ENCODE measurements around the gene TBL1XR1.

The TBL1XR1 gene

DNA sequence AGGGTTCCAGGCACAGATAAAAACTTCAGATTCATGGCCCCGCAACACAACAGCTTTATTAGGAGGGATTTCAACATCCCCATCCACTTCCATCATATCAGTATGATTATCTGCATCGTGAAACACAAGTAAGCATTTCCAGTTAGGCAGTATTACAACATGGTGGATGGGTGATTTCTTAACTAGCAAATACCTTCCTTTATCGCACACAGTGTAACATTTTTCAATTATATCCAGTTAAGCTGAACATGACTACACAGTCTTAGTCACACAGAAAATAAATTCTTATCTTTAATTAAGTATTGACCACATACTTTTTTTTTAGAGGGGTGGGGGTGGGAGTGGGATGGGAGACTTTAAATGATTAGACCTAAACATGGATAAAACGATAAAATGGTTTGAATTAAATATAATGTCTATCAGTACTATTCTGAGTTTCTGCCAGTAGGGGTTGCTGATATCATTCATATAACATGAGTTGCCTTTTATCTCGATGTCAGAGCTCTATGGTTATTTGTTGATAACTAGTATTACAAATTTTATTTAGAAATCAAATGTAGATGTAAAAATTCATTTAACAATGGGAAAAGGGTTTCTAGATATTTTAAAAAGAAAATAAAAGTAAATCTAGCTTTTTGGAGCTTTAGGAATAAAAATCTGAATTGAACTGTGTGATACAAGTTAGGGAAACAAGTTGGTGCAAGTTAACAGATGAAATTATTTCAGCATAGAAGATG lies 146.6 kb downstream of the TBL1XR1 start:
- peak; percentile 73 for DNase-seq (ENCODE audit: low read depth)
- TF ChIP-seq, protein P1, sequence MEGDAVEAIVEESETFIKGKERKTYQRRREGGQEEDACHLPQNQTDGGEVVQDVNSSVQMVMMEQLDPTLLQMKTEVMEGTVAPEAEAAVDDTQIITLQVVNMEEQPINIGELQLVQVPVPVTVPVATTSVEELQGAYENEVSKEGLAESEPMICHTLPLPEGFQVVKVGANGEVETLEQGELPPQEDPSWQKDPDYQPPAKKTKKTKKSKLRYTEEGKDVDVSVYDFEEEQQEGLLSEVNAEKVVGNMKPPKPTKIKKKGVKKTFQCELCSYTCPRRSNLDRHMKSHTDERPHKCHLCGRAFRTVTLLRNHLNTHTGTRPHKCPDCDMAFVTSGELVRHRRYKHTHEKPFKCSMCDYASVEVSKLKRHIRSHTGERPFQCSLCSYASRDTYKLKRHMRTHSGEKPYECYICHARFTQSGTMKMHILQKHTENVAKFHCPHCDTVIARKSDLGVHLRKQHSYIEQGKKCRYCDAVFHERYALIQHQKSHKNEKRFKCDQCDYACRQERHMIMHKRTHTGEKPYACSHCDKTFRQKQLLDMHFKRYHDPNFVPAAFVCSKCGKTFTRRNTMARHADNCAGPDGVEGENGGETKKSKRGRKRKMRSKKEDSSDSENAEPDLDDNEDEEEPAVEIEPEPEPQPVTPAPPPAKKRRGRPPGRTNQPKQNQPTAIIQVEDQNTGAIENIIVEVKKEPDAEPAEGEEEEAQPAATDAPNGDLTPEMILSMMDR (IDR thresholded peaks at IDR 0.05; ENCODE audit: low read length, missing control alignments): peak; percentile 47
- no peak overlapping the region for H3K4me3 ChIP-seq (replicated peaks; ENCODE audit: low read depth, low read length)

DNA sequence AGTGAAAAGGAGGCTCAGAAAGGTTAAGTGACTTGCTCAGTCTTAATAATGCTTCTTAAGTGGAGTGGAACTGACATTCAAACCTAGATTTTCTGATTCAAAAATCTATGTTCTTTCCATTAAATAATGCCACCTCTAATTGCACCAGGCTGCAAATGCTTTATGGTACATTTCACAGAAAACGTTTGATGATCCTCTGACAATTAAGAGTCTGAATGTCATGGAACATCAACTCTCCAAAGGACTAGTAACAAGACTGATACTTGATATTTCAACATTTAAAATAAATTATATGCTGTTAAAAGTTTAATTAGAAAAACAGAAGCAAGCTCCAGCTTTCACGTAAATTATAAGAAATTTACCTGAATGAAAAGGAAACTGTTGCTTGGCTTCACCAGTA lies 151.5 kb downstream of the TBL1XR1 start:
- no peak overlapping the region for H3K4me3 ChIP-seq (replicated peaks; ENCODE audit: low read depth, low read length)
- TF ChIP-seq, protein P1 (IDR thresholded peaks at IDR 0.05; ENCODE audit: low read length, missing control alignments): no peak
- DNase-seq (ENCODE audit: low read depth): no peak

DNA sequence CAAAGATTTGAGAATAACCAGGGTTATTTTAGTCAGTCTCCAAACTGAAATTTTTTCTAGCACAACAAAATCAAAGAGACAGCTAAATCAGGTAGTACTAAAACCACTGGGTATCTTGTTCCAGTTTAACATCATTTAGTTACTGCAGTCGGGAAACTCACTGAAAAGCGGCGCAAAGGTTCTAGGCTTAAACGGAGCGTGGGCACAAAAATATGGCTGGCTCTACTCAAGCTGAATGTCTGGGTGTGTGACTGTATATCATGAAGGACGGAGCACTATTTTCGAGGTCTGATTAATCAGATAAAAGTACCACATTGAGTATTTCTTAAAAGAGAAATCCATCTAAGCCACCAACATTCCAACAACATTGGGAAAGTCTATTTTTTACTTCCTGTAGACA lies 152.1 kb downstream of the TBL1XR1 start:
- DNase-seq (ENCODE audit: low read depth): no peak
- no peak overlapping the region for H3K4me3 ChIP-seq (replicated peaks; ENCODE audit: low read depth, low read length)
- TF ChIP-seq, protein P1 (IDR thresholded peaks at IDR 0.05; ENCODE audit: low read length, missing control alignments): no peak

DNA sequence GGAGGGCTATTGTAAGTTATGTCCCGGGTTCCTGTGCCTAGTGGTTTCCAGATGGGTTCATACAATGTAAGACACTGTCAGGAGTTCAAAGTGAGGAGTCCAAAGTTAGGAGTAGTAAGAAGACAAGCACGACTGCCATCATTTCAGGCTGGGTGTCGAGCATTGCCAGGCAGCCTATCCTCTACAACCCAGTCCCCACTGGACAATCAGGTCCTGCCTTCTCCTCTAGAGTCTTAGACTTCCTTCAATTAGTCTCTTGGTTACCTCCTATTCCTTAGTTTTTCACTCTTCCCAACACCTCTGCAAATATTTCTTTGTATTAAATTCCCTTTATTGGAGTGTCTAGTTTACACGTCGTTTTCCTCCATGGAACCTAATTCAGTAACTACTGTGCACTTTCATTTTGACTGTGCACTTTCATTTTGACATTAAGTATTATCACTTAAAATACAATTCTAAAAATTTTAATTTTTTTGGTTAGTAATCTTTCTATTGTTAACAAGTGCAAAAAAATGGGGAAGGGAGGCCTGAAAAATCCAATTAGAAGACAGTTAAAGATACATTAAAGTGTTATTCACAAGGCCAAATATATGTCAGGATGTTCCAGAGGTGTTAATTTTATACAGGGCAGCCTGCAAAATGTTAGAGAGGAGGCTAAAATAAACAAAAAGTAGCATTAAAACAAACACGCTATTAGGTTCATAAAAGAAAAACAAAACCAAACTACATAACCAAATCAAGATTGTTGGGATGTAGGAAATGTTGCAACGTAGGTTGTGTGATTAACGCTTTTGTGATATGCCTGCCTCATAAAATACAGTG lies 155.3 kb downstream of the TBL1XR1 start:
- H3K4me3 ChIP-seq (replicated peaks; ENCODE audit: low read depth, low read length): no peak overlapping the region
- no peak for DNase-seq (ENCODE audit: low read depth)
- TF ChIP-seq, protein P1 (IDR thresholded peaks at IDR 0.05; ENCODE audit: low read length, missing control alignments): no peak

DNA sequence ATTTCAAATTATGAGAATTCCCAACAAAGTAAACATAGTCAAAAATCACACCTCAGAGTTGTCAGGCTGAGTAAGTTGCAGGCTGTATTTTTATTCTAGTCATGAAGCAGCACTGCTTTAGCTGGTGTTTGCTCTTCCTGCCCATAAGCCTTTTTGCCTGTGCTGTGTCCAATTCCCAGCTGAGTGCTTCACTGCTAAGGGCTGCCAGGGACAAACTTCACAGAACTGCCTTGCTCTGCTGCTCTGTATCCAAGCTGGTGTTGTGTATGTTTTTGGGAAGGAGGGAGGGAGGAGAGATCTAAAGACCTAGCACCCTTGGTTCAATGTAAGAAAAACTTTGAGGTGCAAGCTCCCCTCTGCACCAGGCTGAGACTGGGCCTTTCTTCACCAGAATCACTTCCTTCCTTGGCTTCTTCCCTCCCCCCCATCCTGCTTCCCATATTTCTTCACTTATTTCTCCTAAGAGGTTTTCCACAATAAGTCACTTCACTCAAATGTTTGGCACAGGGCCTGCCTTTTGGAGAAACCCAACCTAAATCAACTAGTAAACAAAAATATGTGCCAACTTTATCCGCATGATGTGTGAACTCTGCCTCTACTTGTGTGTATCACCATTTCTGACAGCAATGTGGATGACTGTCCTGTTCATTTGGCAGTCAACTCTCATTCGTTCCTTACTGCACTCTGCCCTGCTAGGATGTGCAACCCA lies 156.1 kb downstream of the TBL1XR1 start:
- no peak overlapping the region for H3K4me3 ChIP-seq (replicated peaks; ENCODE audit: low read depth, low read length)
- DNase-seq (ENCODE audit: low read depth): peak; percentile 82
- TF ChIP-seq, protein P1 (IDR thresholded peaks at IDR 0.05; ENCODE audit: low read length, missing control alignments): no peak

DNA sequence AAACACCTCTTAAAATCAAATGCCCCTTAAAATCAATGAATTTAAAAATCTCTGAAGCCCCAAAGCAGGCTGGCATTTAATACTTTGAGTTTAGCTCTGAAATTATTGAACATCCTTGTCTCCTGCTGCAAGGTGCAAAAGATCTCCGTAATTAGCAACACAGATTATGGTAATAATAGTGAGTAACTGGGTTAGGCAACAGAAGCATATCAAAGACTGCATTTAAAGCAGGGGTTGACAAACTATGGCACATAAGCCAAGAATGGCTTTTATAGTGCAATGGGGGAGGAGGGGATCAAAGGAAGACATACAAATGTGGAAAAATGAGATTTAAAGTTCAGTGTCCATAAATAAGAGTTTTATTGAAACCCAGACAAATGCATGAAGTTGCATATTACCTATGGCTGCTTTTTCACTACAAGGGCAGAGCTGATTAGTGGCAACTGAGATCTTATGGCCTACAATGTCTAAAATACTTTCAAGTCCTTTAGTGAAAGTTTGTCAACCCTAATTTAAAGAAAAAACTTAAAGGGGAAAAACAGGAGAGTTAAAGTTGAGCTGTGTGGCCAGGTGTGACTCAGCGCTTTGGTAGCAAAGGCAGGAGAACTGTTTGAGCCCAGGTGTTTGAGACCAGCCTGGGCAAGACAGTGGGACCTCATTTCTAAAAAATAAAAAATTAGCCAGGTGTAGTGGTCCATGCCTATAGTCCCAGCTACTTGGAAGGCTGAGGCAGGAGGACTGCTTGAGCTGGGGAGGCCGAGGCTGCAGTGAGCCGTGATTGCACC lies 157.6 kb downstream of the TBL1XR1 start:
- DNase-seq (ENCODE audit: low read depth): no peak
- TF ChIP-seq, protein P1 (IDR thresholded peaks at IDR 0.05; ENCODE audit: low read length, missing control alignments): no peak
- H3K4me3 ChIP-seq (replicated peaks; ENCODE audit: low read depth, low read length): no peak overlapping the region

Data from fibroblast of pulmonary artery (primary cell).